ENCODE data around the gene AGA. TPM values are rescaled to one million over a fixed set of nuclear protein-coding genes. Genes with fewer than 3 reads are reported as not detected.

Gene AGA
- total and polyA plus RNA-seq, 2 of the 13 experiments (the other 11 are each of a cell fraction or from before 2014, with no cell fraction given), result 21.9 to 22.3 TPM

DNA sequence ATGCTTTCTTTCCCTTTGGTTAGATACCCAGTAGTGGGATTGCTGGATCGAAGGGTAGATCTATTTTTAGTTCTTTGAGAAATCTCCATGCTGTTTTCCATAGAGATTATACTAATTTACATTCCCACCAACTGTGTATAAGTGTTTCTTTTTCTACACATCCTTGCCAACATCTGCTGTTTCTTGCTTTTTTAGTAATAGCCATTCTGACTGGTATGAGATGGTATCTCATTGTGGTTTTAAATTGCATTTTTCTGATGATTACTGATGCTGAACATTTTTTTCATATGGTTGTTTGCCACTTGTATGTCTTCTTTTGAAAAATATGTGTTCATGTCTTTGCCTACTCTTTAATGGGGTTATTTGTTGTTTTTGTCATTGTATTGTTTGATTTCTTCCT lies 6.6 kb upstream of the AGA start:
- Histone ChIP-seq H3K27ac (ENCODE audit: extremely low read length, insufficient read depth, low read length) (no peak overlapping the region), H4K20me1 (ENCODE audit: insufficient read depth, low read length) (no peaks in the 10 kb centered on the region), H3K79me2 (ENCODE audit: insufficient read depth, low read length) (no peaks in the 10 kb centered on the region), H3K4me1 (ENCODE audit: insufficient read depth, low read length) (no peaks in the 10 kb centered on the region), H3K27me3 (ENCODE audit: control insufficient read depth in 1 of 2, insufficient read depth in 2 of 2, low read length in 2 of 2) (no peaks in the 10 kb centered on the region), H3K9me3 (ENCODE audit: low read length) (no peaks in the 10 kb centered on the region), H3K4me2 (ENCODE audit: low read depth, low read length) (no peak overlapping the region), H2AFZ (ENCODE audit: low read length) (no peak overlapping the region), H3K9ac (ENCODE audit: insufficient read depth, low read depth, low read length) (no peak overlapping the region), H3K36me3 (replicated peaks in 1 of 2; ENCODE audit: control insufficient read depth in 1 of 2, insufficient read depth in 2 of 2, low read length in 2 of 2) (no peaks in the 10 kb centered on the region), H3K4me3 (replicated peaks in 1 of 3; ENCODE audit: insufficient read depth in 1 of 3, low read depth in 2 of 3, low read length in 3 of 3) (no peak overlapping the region)
- no peak for ATAC-seq
- DNase-seq (ENCODE audit: low spot score), result no peak
- TF ChIP-seq, protein P1, sequence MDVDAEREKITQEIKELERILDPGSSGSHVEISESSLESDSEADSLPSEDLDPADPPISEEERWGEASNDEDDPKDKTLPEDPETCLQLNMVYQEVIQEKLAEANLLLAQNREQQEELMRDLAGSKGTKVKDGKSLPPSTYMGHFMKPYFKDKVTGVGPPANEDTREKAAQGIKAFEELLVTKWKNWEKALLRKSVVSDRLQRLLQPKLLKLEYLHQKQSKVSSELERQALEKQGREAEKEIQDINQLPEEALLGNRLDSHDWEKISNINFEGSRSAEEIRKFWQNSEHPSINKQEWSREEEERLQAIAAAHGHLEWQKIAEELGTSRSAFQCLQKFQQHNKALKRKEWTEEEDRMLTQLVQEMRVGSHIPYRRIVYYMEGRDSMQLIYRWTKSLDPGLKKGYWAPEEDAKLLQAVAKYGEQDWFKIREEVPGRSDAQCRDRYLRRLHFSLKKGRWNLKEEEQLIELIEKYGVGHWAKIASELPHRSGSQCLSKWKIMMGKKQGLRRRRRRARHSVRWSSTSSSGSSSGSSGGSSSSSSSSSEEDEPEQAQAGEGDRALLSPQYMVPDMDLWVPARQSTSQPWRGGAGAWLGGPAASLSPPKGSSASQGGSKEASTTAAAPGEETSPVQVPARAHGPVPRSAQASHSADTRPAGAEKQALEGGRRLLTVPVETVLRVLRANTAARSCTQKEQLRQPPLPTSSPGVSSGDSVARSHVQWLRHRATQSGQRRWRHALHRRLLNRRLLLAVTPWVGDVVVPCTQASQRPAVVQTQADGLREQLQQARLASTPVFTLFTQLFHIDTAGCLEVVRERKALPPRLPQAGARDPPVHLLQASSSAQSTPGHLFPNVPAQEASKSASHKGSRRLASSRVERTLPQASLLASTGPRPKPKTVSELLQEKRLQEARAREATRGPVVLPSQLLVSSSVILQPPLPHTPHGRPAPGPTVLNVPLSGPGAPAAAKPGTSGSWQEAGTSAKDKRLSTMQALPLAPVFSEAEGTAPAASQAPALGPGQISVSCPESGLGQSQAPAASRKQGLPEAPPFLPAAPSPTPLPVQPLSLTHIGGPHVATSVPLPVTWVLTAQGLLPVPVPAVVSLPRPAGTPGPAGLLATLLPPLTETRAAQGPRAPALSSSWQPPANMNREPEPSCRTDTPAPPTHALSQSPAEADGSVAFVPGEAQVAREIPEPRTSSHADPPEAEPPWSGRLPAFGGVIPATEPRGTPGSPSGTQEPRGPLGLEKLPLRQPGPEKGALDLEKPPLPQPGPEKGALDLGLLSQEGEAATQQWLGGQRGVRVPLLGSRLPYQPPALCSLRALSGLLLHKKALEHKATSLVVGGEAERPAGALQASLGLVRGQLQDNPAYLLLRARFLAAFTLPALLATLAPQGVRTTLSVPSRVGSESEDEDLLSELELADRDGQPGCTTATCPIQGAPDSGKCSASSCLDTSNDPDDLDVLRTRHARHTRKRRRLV (CRISPR knock-in tag; IDR thresholded peaks at IDR 0.05), result no peak
- no peak for TF ChIP-seq STAG1 (CRISPR knock-in tag; IDR thresholded peaks at IDR 0.05)
- no peak for FAIRE-seq
- 0% methylated on average over 1 of the region's 1 CpG for WGBS (ENCODE audit: low lambda C conversion rate)
- no TSS peak for BruUV-seq (replicated peaks)
- in situ Hi-C loops (cut with HindIII; ENCODE audit: extremely low pct_ligation_motif_present, low pct_unique_long_range_greater_than_20kb) (no loop called here), intact Hi-C loops (cut with micrococcal nuclease; ENCODE audit: unreplicated experiment) (no loop called here)
- ChIA-PET CTCF (ENCODE audit: low intra/inter-chr PET ratio, low total read pairs) (no interaction called here), POLR2A (no interaction called here)

DNA sequence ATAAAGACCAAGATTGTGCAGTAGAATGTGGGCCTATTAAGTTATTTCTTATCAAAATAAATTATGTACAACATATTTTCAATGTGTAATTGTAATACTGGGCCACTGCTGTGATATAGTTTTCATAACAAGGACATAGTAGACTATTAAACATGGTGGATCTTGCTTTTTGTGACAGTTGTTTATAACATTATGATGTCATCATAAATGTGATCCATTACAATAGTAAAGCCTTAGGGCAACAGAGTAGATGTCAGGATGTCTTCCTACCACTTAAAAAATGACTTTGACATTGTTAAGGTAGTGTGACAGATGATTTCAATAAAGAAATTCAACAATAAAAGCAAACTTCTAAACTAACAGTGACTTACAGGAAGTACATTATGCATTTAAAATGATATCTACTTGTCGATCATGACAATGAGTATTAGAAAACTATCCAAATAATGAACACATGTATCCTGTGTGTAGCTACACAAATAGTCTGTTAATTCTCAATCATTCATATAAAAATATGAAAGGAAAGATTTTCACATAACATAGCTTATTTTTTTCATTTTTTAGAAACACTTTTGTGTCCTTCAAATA lies 5.3 kb upstream of the AGA start:
- Histone ChIP-seq H3K4me1 (ENCODE audit: insufficient read depth, low read length) (peaks cover 8% of the 10 kb centered on the region; the same call in 1 of the 2 replicates), H4K20me1 (ENCODE audit: insufficient read depth, low read length) (no peaks in the 10 kb centered on the region), H3K4me2 (ENCODE audit: low read depth, low read length) (no peak overlapping the region), H3K9ac (ENCODE audit: insufficient read depth, low read depth, low read length) (no peak overlapping the region), H3K36me3 (replicated peaks in 1 of 2; ENCODE audit: control insufficient read depth in 1 of 2, insufficient read depth in 2 of 2, low read length in 2 of 2) (no peaks in the 10 kb centered on the region), H3K27me3 (ENCODE audit: control insufficient read depth in 1 of 2, insufficient read depth in 2 of 2, low read length in 2 of 2) (no peaks in the 10 kb centered on the region), H3K9me3 (ENCODE audit: low read length) (no peaks in the 10 kb centered on the region), H3K27ac (ENCODE audit: extremely low read length, insufficient read depth, low read length) (no peak overlapping the region), H3K4me3 (replicated peaks in 1 of 3; ENCODE audit: insufficient read depth in 1 of 3, low read depth in 2 of 3, low read length in 3 of 3) (no peak overlapping the region), H2AFZ (ENCODE audit: low read length) (no peak overlapping the region), H3K79me2 (ENCODE audit: insufficient read depth, low read length) (no peaks in the 10 kb centered on the region)
- 50% methylated on average over 1 of the region's 1 CpG for WGBS (ENCODE audit: low lambda C conversion rate)
- POLR2A ChIA-PET, result no interaction called here
- ATAC-seq (no peak), DNase-seq (ENCODE audit: low spot score) (no peak), FAIRE-seq (no peak)
- in situ Hi-C loops (cut with HindIII; ENCODE audit: extremely low pct_ligation_motif_present, low pct_unique_long_range_greater_than_20kb), result no loop called here
- intact Hi-C loops (cut with micrococcal nuclease; ENCODE audit: unreplicated experiment), result no loop called here
- no peak for TF ChIP-seq ZNF564 (CRISPR knock-in tag; IDR thresholded peaks at IDR 0.05)
- TF ChIP-seq ATF7 (IDR thresholded peaks at IDR 0.05), result peak; percentile 89
- no peak for TF ChIP-seq ATF7 (CRISPR knock-in tag; IDR thresholded peaks at IDR 0.05)
- TF ChIP-seq, protein P2, sequence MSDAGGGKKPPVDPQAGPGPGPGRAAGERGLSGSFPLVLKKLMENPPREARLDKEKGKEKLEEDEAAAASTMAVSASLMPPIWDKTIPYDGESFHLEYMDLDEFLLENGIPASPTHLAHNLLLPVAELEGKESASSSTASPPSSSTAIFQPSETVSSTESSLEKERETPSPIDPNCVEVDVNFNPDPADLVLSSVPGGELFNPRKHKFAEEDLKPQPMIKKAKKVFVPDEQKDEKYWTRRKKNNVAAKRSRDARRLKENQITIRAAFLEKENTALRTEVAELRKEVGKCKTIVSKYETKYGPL (CRISPR knock-in tag; IDR thresholded peaks at IDR 0.05), result no peak
- peak; percentile 56 for TF ChIP-seq CREB1 (IDR thresholded peaks at IDR 0.05)
- TF ChIP-seq CREB1 (CRISPR knock-in tag; IDR thresholded peaks at IDR 0.05), result no peak
- TF ChIP-seq ZBTB49 (CRISPR knock-in tag; IDR thresholded peaks at IDR 0.05; ENCODE audit: borderline replicate concordance), result no peak
- CTCF ChIA-PET (ENCODE audit: low intra/inter-chr PET ratio, low total read pairs), result no interaction called here
- no TSS peak for BruUV-seq (replicated peaks)

Measured in HepG2 (cell line).